Measurements from ENCODE around the gene MAFF. TPM values are rescaled to one million over a fixed set of nuclear protein-coding genes. Genes with fewer than 3 reads are reported as not detected.

The MAFF gene
- total RNA-seq, 2 experiments from 2014 or later, result 2.7 to 2.8 TPM

DNA sequence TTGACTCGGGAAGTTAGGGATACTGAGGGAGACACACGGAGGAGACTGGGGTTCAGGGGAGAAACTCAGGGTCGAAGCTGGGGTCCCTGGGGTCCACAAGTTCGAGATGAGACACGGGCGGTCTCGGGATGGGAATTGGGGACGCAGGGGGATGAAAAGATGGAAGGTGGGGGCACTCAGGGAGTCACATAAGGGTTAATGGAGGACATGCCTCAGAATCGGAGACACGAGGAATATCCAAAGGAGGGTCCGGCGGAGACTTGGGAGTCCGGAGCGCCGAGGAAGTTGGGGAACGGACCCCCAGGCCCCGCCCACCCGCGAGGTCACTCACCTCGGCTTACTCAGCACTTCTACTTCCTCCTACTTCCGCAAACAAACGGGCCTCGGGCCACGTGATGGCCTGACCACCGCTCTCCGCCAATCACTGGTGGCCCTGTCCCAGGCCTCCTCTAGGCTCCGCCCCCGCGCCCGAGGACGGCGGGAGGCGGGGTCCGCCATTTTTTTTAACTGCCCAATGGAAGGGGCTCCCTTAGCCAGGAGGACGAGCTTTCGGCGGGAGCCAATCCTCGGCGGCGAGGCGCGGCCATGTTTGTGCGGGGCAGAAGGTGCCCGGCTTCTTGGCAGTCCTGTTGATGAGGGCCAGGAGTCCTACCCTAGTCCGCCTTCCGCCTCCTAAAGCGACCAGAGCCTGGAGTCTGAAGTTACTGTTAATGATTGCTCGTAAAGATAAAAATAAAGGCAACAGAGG lies 20.2 kb upstream of the MAFF start, which contains the start of gene PLA2G6:
Gene PLA2G6 (minus strand): TSS at position 378 of the 748 bp plus-strand sequence. CDS start 12,404 bp downstream, outside the sequence.
- H3K4me3 Mint-ChIP-seq, result peak within 1 kb of the TSS; percentile 94
- intact Hi-C loops (cut with micrococcal nuclease), result loop anchor here (1.0 to 5.0 kb wide), 6 partner anchors 20 to 911 kb away; partner anchors contain the start of genes ANKRD54, GTPBP1, MAFF and SUN2
- CTCF ChIA-PET, result interaction anchor here (0.7 kb wide), 1 partner anchor 253 kb away, joined by 6 read pairs; no protein-coding TSS in a partner anchor
- no peaks in the 10 kb centered on the region for H3K9me3 Mint-ChIP-seq
- H3K4me1 Mint-ChIP-seq (ENCODE audit: low read depth), result peaks cover 43% of the 10 kb centered on the region
- H3K36me3 Mint-ChIP-seq (ENCODE audit: low read depth), result peaks cover 2% of the 10 kb centered on the region
- H3K27ac Mint-ChIP-seq, result peak within 1 kb of the TSS; percentile 96
- no peaks in the 10 kb centered on the region for H3K27me3 Mint-ChIP-seq (ENCODE audit: low read depth)
- DNase-seq, result peak; percentile 99

- Mint-ChIP-seq H3K9me3 (no peaks in the 10 kb centered on the region), H3K36me3 (ENCODE audit: low read depth) (peaks cover 2% of the 10 kb centered on the region), H3K4me3 (no peak overlapping the region), H3K27me3 (ENCODE audit: low read depth) (no peaks in the 10 kb centered on the region), H3K27ac (no peak overlapping the region), H3K4me1 (ENCODE audit: low read depth) (peaks cover 17% of the 10 kb centered on the region)
- intact Hi-C loops (cut with micrococcal nuclease), result loop anchor here (5.0 kb wide), 4 partner anchors 213 to 908 kb away; partner anchors contain the start of genes ANKRD54 and SUN2
- DNase-seq, result no peak
- CTCF ChIA-PET, result no interaction called here
Measured at GRCh38 chr22:38184788-38185187, 17.0 kb upstream of the MAFF start.

GRCh38 chr22:38186429-38186828 lies 15.4 kb upstream of the MAFF start:
- CTCF ChIA-PET, result interaction anchor here (0.8 kb wide), 1 partner anchor 135 kb away, joined by 3 read pairs; no protein-coding TSS in a partner anchor
- no peak for DNase-seq

DNA sequence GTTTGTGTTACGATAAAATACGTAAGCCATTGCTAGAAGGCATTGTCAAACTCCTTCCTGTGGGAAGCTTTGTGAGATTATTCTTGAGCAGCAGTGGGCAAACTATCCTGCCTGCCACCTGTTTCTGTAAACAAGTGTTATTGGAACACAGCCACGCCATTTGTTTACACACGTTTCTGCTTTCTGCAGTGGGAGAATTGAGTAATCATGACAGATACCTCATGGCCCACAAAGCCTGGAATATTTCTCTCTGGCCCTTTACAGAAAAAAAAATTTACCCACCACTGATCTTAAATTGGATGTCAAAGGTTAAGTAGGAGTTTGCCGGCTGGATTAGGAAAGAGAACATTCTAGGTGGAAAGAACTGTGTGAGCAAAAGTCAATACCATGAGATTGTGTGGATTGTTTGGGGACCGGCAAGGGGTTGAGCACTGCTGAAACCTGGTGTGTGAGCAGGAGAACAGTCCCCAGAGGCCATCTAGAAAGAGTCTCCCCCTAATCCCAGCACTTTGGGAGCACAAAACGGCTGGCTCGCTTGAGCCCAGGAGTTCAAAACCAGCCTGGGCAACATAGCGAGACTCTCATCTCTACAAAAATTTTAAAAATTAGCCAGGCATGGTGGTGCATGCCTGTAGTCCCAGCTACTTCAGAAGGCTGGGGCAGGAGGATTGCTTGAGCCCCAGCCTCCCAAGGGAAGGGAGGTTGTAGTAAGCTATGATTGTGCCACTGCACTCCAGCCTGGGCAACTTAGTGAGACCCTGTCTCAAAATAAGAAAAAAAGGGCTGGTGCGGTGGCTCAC lies 14.2 kb upstream of the MAFF start:
- CTCF ChIA-PET, result no interaction called here
- no peak for DNase-seq
- intact Hi-C loops (cut with micrococcal nuclease), result no loop called here
- H3K4me3 Mint-ChIP-seq, result no peak overlapping the region
- H3K27me3 Mint-ChIP-seq (ENCODE audit: low read depth), result peaks cover under 1% of the 10 kb centered on the region
- no peaks in the 10 kb centered on the region for H3K9me3 Mint-ChIP-seq
- H3K36me3 Mint-ChIP-seq (ENCODE audit: low read depth), result no peaks in the 10 kb centered on the region
- H3K27ac Mint-ChIP-seq, result no peak overlapping the region
- no peaks in the 10 kb centered on the region for H3K4me1 Mint-ChIP-seq (ENCODE audit: low read depth)

More at GRCh38 chr22:38186429-38186828, 15.4 kb upstream of the MAFF start:
- H3K4me1 Mint-ChIP-seq (ENCODE audit: low read depth), result peaks cover 3% of the 10 kb centered on the region
- no peak overlapping the region for H3K27ac Mint-ChIP-seq
- no peak overlapping the region for H3K4me3 Mint-ChIP-seq
- H3K9me3 Mint-ChIP-seq, result no peaks in the 10 kb centered on the region
- intact Hi-C loops (cut with micrococcal nuclease), result no loop called here
- peaks cover under 1% of the 10 kb centered on the region for H3K36me3 Mint-ChIP-seq (ENCODE audit: low read depth)
- H3K27me3 Mint-ChIP-seq (ENCODE audit: low read depth), result no peaks in the 10 kb centered on the region

DNA sequence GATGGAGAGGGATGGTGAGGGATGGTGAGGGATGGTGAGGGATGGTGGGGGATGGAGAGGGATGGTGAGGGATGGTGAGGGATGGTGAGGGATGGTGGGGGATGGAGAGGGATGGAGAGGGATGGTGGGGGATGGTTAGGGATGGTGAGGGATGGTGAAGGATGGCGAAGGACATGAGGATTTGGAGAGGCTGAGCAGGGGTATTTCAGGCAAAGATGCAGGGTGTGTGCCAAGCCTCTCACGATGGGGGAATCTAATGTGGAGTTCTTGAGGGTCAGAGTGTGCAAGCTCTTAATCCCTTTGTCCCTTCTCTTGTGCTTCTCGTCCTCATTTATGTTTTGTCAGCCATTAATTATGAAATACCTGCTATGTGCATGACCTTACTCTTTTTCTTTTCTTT lies 12.7 kb upstream of the MAFF start:
- CTCF ChIA-PET, result no interaction called here
- intact Hi-C loops (cut with micrococcal nuclease), result no loop called here
- H3K27me3 Mint-ChIP-seq (ENCODE audit: low read depth), result peaks cover 1% of the 10 kb centered on the region
- H3K4me1 Mint-ChIP-seq (ENCODE audit: low read depth), result no peaks in the 10 kb centered on the region
- no peaks in the 10 kb centered on the region for H3K36me3 Mint-ChIP-seq (ENCODE audit: low read depth)
- H3K27ac Mint-ChIP-seq, result no peak overlapping the region
- H3K9me3 Mint-ChIP-seq, result no peaks in the 10 kb centered on the region
- no peak overlapping the region for H3K4me3 Mint-ChIP-seq
- DNase-seq, result no peak

GRCh38 chr22:38190581-38190980 lies 11.2 kb upstream of the MAFF start:
- H3K4me3 Mint-ChIP-seq, result no peak overlapping the region
- H3K27me3 Mint-ChIP-seq (ENCODE audit: low read depth), result peaks cover 1% of the 10 kb centered on the region
- peaks cover 3% of the 10 kb centered on the region for H3K4me1 Mint-ChIP-seq (ENCODE audit: low read depth)
- no peaks in the 10 kb centered on the region for H3K9me3 Mint-ChIP-seq
- DNase-seq, result no peak
- H3K36me3 Mint-ChIP-seq (ENCODE audit: low read depth), result no peaks in the 10 kb centered on the region
- intact Hi-C loops (cut with micrococcal nuclease), result no loop called here
- CTCF ChIA-PET, result no interaction called here
- no peak overlapping the region for H3K27ac Mint-ChIP-seq

DNA sequence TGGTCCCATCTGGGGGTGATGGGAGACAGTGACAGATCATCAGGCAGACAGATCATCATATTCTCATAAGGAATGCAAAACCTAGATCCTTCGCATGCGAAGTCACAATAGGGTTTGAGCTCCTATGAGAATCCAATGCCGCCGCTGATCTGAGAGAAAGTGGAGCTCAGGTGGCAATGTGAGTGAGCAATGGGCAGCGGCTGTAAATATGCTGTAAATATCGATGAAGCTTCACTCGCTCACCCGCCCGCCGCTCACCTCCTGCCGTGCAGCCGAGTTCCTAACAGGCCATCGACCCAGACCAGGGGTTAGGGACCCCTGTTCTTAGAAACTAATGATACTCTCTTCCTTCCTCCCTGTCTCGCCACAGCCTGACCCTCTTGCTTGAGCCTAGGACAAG lies 10.7 kb upstream of the MAFF start:
- CTCF ChIA-PET, result no interaction called here
- intact Hi-C loops (cut with micrococcal nuclease), result no loop called here
- no peak overlapping the region for H3K4me3 Mint-ChIP-seq
- no peak overlapping the region for H3K27ac Mint-ChIP-seq
- H3K9me3 Mint-ChIP-seq, result no peaks in the 10 kb centered on the region
- peaks cover 3% of the 10 kb centered on the region for H3K4me1 Mint-ChIP-seq (ENCODE audit: low read depth)
- no peaks in the 10 kb centered on the region for H3K36me3 Mint-ChIP-seq (ENCODE audit: low read depth)
- DNase-seq, result no peak
- peaks cover 1% of the 10 kb centered on the region for H3K27me3 Mint-ChIP-seq (ENCODE audit: low read depth)

GRCh38 chr22:38191731-38192474 lies 9.9 kb upstream of the MAFF start:
- CTCF ChIA-PET, result interaction anchor here (0.8 kb wide), 1 partner anchor 11 kb away, joined by 3 read pairs; no protein-coding TSS in a partner anchor
- Mint-ChIP-seq H3K9me3 (no peaks in the 10 kb centered on the region), H3K27ac (no peak overlapping the region), H3K4me1 (ENCODE audit: low read depth) (peaks cover 3% of the 10 kb centered on the region), H3K4me3 (no peak overlapping the region), H3K36me3 (ENCODE audit: low read depth) (no peaks in the 10 kb centered on the region), H3K27me3 (ENCODE audit: low read depth) (peaks cover 1% of the 10 kb centered on the region)
- no peak for DNase-seq
- intact Hi-C loops (cut with micrococcal nuclease), result no loop called here

DNA sequence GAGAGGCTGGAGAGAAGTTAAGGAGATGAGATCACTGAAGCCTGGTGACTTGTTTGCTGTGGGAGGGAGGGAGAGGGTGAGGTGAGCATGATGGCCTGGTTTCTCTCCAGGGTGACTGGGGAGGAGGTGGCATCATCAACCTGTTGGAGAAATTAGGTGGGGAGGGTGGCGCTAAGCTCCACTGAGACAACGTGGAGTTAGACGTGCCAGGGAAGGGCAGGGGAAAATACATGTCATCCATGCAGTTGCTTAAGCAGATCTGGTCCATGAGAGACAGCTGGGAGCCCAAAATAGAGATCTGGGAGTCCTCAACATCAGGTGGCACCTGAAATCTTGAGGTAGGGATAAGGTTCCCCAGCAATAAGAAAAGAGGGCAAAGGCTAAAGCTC lies 9.3 kb upstream of the MAFF start:
- intact Hi-C loops (cut with micrococcal nuclease), result no loop called here
- H3K27me3 Mint-ChIP-seq (ENCODE audit: low read depth), result peaks cover 1% of the 10 kb centered on the region
- H3K9me3 Mint-ChIP-seq, result no peaks in the 10 kb centered on the region
- H3K27ac Mint-ChIP-seq, result no peak overlapping the region
- peaks cover 3% of the 10 kb centered on the region for H3K4me1 Mint-ChIP-seq (ENCODE audit: low read depth)
- no peak for DNase-seq
- CTCF ChIA-PET, result interaction anchor here (0.8 to 1.1 kb wide), 2 partner anchors 8 to 11 kb away, joined by 3 to 7 read pairs; no protein-coding TSS in a partner anchor
- H3K4me3 Mint-ChIP-seq, result no peak overlapping the region
- H3K36me3 Mint-ChIP-seq (ENCODE audit: low read depth), result no peaks in the 10 kb centered on the region

DNA sequence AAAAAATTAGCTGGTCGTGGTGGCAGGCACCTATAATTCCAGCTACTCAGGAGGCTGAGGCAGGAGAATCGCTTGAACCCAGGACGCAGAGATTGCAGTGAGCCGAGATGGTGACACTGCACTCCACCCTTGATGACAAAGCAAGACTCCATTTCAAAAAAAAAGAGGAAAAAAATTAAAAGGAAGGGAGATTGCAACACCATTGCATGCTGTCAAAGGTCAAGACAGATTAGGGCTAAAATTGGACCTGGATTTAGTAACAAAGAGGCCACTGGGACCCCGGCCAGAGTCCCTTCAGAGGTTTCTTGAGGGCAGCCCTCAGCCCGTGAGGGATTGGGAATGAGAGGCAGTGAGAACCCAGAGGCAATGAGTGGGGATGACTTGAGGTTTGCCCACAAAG lies 8.2 kb upstream of the MAFF start:
- H3K27me3 Mint-ChIP-seq (ENCODE audit: low read depth), result peaks cover 1% of the 10 kb centered on the region
- peaks cover 3% of the 10 kb centered on the region for H3K4me1 Mint-ChIP-seq (ENCODE audit: low read depth)
- H3K36me3 Mint-ChIP-seq (ENCODE audit: low read depth), result no peaks in the 10 kb centered on the region
- no peak overlapping the region for H3K4me3 Mint-ChIP-seq
- CTCF ChIA-PET, result interaction anchor here (1.1 kb wide), 1 partner anchor 7 kb away, joined by 7 read pairs; no protein-coding TSS in a partner anchor
- no peak for DNase-seq
- no peaks in the 10 kb centered on the region for H3K9me3 Mint-ChIP-seq
- no peak overlapping the region for H3K27ac Mint-ChIP-seq
- intact Hi-C loops (cut with micrococcal nuclease), result no loop called here

GRCh38 chr22:38196791-38197419 lies 4.9 kb upstream of the MAFF start:
- H3K27ac Mint-ChIP-seq, result no peak overlapping the region
- CTCF ChIA-PET, result no interaction called here

More at GRCh38 chr22:38196791-38197419, 4.9 kb upstream of the MAFF start:
- Mint-ChIP-seq H3K27me3 (ENCODE audit: low read depth) (peaks cover 1% of the 10 kb centered on the region), H3K36me3 (ENCODE audit: low read depth) (no peaks in the 10 kb centered on the region), H3K9me3 (no peaks in the 10 kb centered on the region), H3K4me3 (no peak overlapping the region), H3K4me1 (ENCODE audit: low read depth) (peaks cover 13% of the 10 kb centered on the region)
- intact Hi-C loops (cut with micrococcal nuclease), result no loop called here
- DNase-seq, result no peak
